Rectal smooth muscle tissue (tissue), 1 donor: ENCODE measurements around the gene LY9.

ENCODE experiments used
- H3K27ac ChIP-seq: one replicate; pipeline ENCODE4 v1.7.0; 2013; ENCODE audit warnings: low read depth, low read length, inconsistent platforms
- H3K27me3 ChIP-seq: one replicate; pipeline ENCODE4 v1.7.0; 2013; ENCODE audit warnings: low read length; ENCODE audit not compliant: control insufficient read depth, insufficient read depth
- H3K36me3 ChIP-seq: one replicate; pipeline ENCODE4 v1.7.0; 2013; ENCODE audit warnings: low read length; ENCODE audit not compliant: control insufficient read depth, insufficient read depth
- H3K4me1 ChIP-seq: one replicate; pipeline ENCODE4 v1.7.0; 2013; ENCODE audit warnings: low read length; ENCODE audit not compliant: control insufficient read depth, insufficient read depth
- H3K4me3 ChIP-seq: one replicate; pipeline ENCODE4 v1.7.0; 2013; ENCODE audit warnings: low read length
- H3K9ac ChIP-seq: one replicate; pipeline ENCODE4 v1.7.0; 2013; ENCODE audit warnings: low read length

Gene LY9

DNA sequence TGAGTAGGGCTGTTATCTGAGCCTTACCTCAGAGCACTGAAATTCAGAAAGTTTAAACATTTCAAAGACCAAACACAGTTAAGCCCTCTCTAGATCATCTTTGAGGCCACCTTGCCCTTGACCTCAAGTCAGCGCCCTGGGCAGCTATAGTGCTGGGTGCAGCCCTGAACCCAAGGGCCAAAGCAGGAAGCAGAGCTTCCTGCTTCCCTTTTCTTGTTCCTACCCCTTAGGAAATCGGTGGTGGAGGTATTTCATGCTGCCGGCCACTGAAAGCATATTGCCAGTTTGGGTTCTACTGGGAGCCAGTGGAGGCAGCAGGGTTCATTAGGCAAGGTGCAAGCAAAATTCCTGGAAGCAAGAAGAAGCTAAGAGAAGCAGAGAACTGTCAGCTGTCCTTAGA lies 40.6 kb downstream of the LY9 start:
- Histone ChIP-seq H3K27ac (no peak overlapping the region), H3K36me3 (no peaks in the 10 kb centered on the region), H3K4me1 (no peaks in the 10 kb centered on the region), H3K4me3 (no peak overlapping the region), H3K27me3 (no peaks in the 10 kb centered on the region), H3K9ac (no peak overlapping the region)

DNA sequence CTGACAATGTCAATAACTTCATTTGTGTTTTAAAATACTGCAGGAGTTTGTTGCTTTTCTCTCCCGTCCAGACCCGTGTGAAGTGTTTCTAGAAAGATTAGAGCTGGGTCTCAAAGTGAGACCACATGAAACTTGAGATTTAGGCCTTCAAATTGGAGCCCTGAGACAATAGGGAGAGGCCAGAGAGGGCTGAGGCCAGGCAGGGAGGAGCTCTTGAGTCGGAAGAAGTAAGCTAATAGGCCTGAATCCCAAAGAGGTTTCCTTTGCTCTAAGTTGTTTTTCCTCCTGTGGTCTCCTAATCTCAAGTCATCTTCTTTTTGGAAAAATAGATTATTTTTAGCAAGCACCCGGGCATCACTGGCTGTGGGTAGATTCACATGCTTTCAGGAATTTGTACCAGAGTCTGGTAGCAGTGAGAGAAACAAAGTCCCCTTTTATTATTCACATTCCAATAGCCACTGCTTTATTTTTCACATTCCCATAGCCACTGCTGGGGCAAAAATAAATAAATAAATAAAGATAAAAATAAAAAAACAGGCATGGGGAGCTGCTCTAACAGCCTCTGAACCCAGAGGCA lies 41.1 kb downstream of the LY9 start:
- Histone ChIP-seq H3K27ac (no peak overlapping the region), H3K9ac (no peak overlapping the region), H3K27me3 (no peaks in the 10 kb centered on the region), H3K4me3 (no peak overlapping the region), H3K4me1 (no peaks in the 10 kb centered on the region), H3K36me3 (no peaks in the 10 kb centered on the region)

DNA sequence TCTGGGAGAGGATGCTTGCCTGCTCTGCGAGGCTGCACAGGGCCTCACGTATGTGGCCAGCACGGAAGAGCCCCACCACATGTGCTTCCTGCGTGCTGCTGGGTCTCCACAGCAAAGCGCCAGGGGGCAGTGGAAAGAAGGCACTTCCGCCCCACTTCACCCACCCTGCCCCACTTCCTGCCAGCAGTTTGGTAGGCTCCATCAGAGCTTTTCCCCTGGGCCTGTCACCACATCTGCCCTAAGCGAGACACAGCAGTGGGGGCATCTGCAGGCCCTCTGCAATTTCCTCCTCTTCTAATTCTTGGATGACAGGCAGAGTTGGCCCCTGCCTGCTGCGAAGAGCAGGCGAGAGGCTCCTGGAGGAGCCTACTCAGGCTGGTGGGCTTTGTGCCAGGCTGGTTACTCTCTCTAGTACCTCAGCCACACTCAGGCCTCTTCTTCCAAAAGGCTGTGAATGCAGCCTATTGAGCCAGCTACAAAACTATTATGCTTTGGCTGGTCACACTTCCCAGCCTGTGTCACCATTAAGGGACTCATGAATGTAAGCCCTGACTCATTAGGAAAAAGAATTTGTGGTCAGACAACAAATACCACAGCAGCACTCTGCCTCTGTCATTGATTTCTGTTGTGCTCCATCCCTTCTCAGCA lies 41.7 kb downstream of the LY9 start:
- no peaks in the 10 kb centered on the region for H3K27me3 ChIP-seq
- H3K4me1 ChIP-seq, result no peaks in the 10 kb centered on the region
- H3K27ac ChIP-seq, result no peak overlapping the region
- H3K9ac ChIP-seq, result no peak overlapping the region
- peak overlapping the region; percentile 8 for H3K4me3 ChIP-seq
- H3K36me3 ChIP-seq, result no peaks in the 10 kb centered on the region

DNA sequence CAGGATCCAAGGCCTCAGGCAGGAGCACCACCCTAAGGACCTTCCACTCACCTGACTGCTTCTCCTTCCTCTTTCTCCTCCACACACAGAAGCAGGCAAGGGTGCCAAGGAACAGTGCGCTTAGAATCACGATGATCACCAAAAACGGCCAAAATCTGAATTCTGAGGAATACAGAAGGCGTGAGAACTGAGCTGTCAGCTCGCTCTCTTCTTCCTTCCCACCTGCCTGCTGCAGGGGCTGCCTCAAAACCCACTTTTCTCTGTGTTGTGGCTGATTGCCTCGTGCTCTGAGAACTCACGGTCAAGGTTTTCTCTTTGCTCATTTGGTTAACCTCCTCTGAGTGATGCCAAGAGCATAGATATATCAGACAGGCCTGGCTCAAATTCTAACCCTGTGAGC lies 42.9 kb downstream of the LY9 start:
- H3K4me3 ChIP-seq, result no peak overlapping the region
- no peak overlapping the region for H3K9ac ChIP-seq
- H3K36me3 ChIP-seq, result no peaks in the 10 kb centered on the region
- peaks cover 3% of the 10 kb centered on the region for H3K4me1 ChIP-seq
- no peaks in the 10 kb centered on the region for H3K27me3 ChIP-seq
- H3K27ac ChIP-seq, result no peak overlapping the region

DNA sequence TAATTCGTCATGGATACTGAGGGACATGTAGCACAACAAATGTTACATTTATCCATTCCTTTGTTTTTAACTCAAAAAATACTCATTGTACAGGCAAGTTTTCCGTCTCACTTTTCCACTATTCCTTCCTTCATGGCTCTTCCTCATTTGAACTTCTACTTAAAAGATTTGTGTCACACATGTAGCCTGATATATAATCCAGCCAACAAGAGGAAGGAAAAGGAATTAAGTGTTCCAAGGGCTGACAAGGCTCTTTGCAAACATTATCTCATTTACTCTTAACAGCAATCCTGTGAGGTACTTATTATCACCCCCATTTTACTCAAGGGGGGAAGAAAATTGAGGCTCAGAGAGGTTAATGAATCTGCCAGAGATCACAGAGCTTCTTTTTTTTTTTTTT lies 43.8 kb downstream of the LY9 start:
- Histone ChIP-seq H3K4me1 (peaks cover 3% of the 10 kb centered on the region), H3K27ac (no peak overlapping the region)

DNA sequence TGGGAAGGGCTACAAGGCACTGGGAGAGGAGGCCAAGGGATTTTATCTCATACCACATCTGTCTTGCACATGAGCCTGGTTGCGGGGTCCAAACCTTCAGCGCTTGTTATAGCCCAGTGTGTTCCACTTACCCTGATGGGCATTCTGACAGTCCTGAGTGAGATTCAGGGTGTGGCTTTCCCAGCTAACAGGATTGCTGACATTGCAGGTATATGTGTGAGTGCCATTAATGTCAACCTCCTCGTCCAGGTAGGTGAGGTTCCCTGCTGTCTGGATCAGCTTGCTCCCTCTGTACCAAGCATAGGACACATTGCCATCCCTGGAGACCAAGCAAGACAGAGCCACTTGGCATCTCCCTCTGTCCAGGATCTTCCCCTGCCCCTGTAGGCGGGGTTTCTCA lies 45.1 kb downstream of the LY9 start:
- Histone ChIP-seq H3K9ac (no peak overlapping the region), H3K4me1 (peaks cover 3% of the 10 kb centered on the region), H3K36me3 (no peaks in the 10 kb centered on the region), H3K27me3 (no peaks in the 10 kb centered on the region), H3K4me3 (no peak overlapping the region), H3K27ac (no peak overlapping the region)

More for the DNA sequence above, 43.8 kb downstream of the LY9 start:
- no peak overlapping the region for H3K9ac ChIP-seq
- no peaks in the 10 kb centered on the region for H3K36me3 ChIP-seq
- H3K4me3 ChIP-seq, result no peak overlapping the region
- H3K27me3 ChIP-seq, result no peaks in the 10 kb centered on the region

DNA sequence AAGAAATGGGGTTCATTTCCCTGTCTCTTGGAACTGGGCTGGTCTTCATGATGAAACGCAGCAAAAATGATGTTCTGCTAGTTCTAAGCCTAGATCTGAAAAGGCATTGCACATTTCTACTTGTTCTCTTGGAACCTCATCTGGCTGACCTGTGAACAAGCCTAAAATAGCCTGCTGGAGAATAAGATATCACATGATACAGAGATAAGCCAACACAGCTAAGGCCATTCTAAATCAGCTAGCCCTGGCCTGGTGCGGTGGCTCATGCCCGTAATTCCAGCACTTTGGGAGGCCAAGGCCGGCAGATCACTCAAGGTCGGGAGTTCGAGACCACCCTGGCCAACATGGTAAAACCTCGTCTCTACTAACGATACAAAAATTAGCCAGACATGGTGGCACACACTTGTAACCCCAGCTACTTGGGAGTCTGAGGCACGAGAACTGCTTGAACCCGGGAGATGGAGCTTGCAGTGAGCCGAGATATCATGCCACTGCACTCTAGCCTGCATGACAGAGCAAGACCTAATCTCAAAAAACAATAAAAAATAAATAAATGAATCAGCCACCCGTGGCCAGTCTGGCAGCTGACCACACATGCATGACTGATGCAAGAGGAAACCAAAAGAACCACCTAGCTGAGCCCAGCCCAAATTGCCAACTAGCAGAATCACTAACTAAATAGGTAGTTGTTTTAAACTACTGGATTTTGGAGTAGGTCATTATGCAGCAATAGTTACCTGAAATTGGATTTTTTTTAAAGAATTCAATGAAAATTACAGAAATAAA lies 48.7 kb downstream of the LY9 start:
- H3K36me3 ChIP-seq, result no peaks in the 10 kb centered on the region
- no peaks in the 10 kb centered on the region for H3K27me3 ChIP-seq
- H3K4me1 ChIP-seq, result peaks cover 3% of the 10 kb centered on the region
- no peak overlapping the region for H3K9ac ChIP-seq
- H3K27ac ChIP-seq, result no peak overlapping the region
- H3K4me3 ChIP-seq, result no peak overlapping the region

DNA sequence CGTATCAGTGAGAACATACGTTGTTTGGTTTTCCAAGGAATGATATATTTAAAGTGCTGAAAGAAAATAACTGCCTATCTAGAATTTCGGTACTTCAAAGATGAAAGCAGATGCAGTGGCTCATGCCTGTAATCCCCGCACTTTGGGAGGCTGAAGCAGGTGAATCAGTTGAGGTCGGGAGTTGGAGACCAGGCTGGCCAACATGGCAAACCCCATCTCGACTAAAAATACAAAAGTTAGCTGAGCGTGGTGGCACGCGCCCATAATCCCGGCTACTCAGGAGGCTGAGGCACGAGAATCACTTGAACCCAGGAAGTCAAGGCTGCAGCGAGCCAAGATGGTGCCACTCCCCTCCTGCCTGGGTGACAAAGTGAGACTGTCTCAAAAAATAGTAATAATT lies 50.3 kb downstream of the LY9 start:
- H3K27ac ChIP-seq, result no peak overlapping the region
- peaks cover 3% of the 10 kb centered on the region for H3K4me1 ChIP-seq
- H3K4me3 ChIP-seq, result no peak overlapping the region
- no peaks in the 10 kb centered on the region for H3K27me3 ChIP-seq
- H3K36me3 ChIP-seq, result no peaks in the 10 kb centered on the region
- no peak overlapping the region for H3K9ac ChIP-seq

DNA sequence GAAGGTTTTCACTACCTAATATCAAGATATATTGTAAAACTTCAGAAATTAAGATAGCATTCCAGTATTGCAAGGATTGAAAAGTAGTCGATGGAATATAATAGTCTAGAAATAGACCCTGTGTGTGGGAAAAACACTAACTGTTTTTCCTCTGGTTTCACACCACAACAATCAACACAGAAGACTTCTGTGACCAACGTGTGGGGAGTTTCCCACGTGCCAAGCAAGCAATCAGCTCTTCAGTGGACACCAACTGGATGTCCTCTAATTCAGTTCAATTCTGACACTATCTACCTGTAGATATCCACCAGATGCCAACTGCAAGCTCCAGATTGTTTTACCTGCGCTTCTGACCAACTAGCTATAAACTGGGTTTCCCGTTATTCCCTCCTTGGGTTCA lies 54.6 kb downstream of the LY9 start:
- no peak overlapping the region for H3K9ac ChIP-seq
- H3K36me3 ChIP-seq, result no peaks in the 10 kb centered on the region
- H3K27ac ChIP-seq, result no peak overlapping the region

DNA sequence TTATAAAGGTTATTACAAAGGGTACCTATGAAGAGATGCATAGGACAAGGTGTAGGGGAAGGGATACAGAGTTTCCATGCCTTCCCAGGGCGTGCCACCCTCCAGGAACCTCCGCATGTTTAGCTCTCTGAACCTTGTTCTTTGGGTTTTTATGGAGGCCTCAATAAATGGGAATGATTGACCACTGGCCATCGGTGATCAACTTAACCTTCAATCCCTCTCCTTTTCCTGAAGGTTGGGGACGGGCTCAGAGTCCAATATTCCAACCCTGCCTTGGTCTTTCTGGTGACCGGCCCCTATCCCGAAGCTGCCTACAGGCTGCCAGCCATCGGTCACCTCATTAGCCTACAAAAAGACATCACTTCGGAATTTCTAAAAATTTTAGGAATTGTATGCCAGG lies 55.0 kb downstream of the LY9 start:
- no peaks in the 10 kb centered on the region for H3K27me3 ChIP-seq
- no peak overlapping the region for H3K4me3 ChIP-seq
- H3K27ac ChIP-seq, result no peak overlapping the region
- no peaks in the 10 kb centered on the region for H3K4me1 ChIP-seq
- H3K36me3 ChIP-seq, result no peaks in the 10 kb centered on the region
- no peak overlapping the region for H3K9ac ChIP-seq

More for the DNA sequence above, 54.6 kb downstream of the LY9 start:
- Histone ChIP-seq H3K4me1 (no peaks in the 10 kb centered on the region), H3K4me3 (no peak overlapping the region), H3K27me3 (no peaks in the 10 kb centered on the region)

DNA sequence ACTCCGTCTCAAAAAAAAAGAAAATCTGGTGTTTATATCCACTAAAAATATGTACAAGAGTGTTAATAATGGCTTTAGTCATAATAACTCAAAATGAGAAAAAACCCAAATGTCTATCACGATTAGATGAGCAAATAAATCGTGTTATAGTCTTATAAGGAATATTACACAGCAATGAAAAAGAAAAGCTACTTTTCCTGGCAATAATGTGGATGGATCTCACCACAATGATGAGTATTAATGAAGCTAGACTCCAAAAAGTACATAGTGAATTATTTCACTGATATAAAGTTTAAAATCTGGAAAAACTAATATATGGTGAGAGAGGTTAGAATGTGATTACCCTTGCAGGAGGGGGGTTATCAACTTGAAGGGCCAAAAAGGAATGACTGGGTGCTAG lies 57.0 kb downstream of the LY9 start:
- H3K27ac ChIP-seq, result no peak overlapping the region
- H3K36me3 ChIP-seq, result no peaks in the 10 kb centered on the region
- H3K27me3 ChIP-seq, result no peaks in the 10 kb centered on the region

DNA sequence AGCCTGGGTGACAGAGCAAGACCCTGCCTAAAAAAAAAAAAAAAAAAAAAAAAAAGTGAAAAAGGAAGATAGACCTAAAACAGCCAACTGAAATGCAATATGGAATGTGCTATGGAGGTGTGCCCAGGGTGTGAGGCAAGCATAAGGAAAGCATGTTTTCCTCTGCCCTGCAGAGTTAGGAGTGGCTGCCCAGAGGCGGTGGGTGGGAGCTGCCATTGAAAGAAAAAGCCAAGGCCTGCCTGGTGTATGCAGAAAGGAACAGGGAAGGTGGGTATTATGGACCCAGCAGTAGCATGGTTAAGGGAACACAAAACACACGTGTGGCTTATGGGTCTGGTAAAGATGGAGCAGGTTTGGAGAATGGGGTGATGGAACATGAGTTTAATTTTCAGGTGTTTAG lies 57.8 kb downstream of the LY9 start:
- H3K27ac ChIP-seq, result no peak overlapping the region
- no peak overlapping the region for H3K4me3 ChIP-seq

More for the DNA sequence above, 57.0 kb downstream of the LY9 start:
- Histone ChIP-seq H3K4me1 (no peaks in the 10 kb centered on the region), H3K4me3 (no peak overlapping the region), H3K9ac (no peak overlapping the region)

More for the DNA sequence above, 57.8 kb downstream of the LY9 start:
- Histone ChIP-seq H3K4me1 (no peaks in the 10 kb centered on the region), H3K36me3 (no peaks in the 10 kb centered on the region), H3K9ac (no peak overlapping the region), H3K27me3 (no peaks in the 10 kb centered on the region)
